NCI-H2029 treated with DMSO at 0.1 percent for 48 hours (cell line): ENCODE data around the gene SYCP2L.
"Not testable (repeated sequence)": the region's sequence is repeated elsewhere in the genome, so short reads cannot be mapped to it uniquely, and the experiment has no call there.

Experiments
- DNase-seq: peaks from one replicate; lab custom pipeline; 2025; lab: John Stamatoyannopoulos, UW

The SYCP2L gene

DNA sequence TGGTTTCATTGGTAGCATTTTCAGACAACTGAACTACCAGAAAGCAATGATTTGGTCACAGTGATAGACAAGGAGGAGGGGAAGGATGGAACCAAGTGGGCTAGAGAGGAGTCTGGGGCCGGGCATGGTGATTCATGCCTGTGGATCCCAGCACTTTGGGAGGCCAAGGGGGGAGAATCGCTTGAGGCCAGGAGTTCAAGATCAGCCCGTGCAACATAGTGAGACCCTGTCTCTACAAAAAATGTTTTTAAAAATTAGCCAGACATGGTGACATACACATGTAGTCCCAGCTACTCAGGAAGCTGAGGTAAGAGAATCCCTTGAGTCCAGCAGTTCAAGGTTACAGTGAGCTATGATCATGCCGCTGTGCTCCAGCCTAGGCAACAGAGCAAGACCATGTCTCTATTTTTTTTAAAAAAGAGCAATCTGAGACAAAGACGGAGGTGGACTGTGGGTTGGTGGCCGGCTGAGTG is 70.6 kb downstream of the SYCP2L start:
- no peak for DNase-seq

- no peak for DNase-seq
These were observed 73.3 kb downstream of the SYCP2L start for GRCh38 chr6:10960171-10960570.

- no peak for DNase-seq
These were observed 75.0 kb downstream of the SYCP2L start for GRCh38 chr6:10961837-10962236.

GRCh38 chr6:10962673-10963072 is 75.8 kb downstream of the SYCP2L start:
- DNase-seq: no peak

DNA sequence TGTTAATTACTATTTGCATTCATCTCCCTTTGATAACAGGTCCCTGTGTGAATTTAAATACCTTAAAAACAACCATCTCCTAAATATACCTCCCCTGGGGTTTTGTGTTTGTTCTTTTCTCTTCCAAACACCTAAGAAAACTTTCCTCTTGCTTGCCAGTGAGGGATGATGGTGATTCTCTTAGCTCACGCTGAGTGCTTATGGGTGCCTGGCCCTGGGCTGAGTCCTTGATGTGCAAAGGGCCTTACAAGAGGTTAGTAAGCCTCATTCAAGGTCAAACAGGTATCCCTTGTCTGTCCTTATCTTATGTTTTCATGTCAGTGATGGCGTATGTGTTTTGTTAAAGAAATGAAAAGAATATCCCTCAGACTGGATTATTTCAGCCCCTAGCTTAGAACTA is 76.3 kb downstream of the SYCP2L start:
- DNase-seq: no peak

GRCh38 chr6:10964684-10965083 is 77.8 kb downstream of the SYCP2L start:
- no peak for DNase-seq

DNA sequence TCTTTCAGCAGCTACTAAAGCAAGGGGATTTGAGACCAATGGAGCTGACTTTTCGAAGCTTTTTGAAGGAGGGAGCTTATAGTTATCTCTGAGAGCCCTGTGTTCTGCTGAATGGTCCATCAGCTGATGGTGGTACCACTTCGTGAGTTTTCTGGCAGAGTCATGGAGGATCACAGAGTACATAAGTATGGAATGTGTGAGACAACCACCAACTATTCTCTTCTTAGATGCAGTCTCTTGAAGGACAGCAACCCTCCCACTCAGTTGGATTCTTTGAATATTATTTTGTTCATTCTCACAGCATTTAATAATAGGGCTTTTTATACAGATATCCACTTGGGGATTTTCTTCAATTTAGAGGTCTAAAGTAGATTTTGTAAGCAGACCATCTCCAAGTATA is 81.9 kb downstream of the SYCP2L start:
- no peak for DNase-seq

- DNase-seq: no peak
These were observed 83.9 kb downstream of the SYCP2L start for GRCh38 chr6:10970731-10971130.

DNA sequence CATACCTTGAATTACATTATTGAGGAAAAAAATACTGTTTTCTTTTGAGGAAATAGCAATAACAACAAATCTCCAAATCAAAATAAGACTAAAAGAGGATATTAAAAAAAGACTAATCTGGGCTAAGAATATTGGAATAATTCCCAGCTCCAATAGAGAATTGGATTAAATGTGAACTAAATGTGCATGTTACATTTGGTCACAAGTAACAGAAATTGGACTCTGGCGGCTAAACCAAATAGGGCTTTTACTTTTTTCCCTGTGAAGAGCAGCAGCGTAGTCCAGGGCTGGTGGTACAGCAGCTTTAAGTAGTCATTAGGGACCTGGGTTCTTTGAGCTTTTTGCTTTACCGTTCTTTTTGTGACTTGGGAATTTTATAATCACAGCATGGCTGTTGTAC is 85.3 kb downstream of the SYCP2L start:
- DNase-seq: no peak

DNA sequence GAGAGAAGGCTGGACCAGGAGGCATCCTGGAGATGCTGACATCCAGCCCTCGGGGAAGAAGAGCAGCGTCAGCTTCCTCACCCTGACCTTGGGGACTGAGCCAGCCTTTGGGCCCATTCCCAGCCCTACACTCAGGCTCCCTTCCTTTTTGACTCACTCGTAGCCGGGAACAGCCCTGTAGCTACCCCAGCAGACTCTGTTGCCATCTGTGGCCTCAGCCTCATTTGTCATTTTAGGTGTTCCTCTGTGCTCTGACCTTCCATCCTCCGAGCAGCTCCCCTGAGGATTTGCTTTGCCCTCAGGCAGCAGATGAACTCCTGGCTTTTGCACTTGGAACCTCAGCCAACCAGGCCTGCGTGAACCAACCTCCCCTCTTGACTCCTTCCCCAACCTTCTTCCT is 89.7 kb downstream of the SYCP2L start:
- no peak for DNase-seq

DNA sequence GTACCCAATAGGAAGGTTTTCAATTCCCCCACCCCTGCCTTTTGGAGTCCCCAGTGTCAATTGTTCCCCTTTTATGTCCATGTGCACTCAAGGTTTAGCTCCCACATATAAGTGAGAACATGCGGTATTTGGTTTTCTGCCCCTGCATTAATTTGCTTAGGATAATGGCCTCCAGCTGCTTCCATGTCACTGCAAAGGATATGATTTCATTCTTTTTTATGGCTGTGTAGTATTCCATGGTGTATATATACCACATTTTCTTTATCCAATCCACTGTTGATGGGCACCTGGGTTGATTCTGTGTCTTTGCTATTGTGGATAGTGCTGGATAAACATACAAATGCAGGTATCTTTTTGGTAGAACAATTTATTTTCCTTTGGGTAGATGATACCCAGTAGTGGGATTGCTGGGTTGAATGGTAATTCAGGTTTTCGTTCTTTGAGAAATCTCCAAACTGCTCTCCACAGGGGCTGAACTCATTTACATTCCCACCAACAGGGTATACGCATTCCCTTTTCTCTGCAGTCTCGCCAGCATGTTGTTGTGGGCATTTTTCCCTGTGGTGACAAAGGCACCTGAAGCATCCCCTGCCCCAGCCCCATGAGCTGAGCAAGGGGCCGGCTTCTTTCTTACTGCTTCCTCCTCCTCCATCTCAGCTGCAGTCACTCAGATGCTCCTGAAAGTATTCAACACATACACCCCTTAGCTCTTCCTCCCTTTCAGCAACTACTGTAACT is 90.5 kb downstream of the SYCP2L start:
- DNase-seq: no peak

DNA sequence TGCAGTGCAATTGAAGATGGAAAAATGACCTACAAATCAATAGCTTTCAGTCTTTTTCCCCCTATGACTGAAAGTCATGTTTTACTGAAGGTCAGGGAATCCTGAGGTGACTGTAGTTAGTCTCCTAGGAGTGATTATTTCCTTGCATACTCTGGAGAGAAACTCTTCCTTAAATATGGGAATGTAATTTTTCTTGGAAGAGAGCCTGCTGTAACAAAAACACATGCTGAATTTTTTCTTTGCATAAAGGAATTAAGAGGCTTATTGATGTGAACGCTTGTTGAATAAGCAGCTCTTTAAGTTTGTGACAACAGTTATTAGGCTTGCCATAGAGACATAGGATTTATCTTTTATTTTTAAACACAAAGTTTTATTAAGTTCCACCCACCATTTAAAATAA is 92.8 kb downstream of the SYCP2L start:
- DNase-seq: no peak

GRCh38 chr6:10981409-10981808 is 94.6 kb downstream of the SYCP2L start:
- DNase-seq: no peak

DNA sequence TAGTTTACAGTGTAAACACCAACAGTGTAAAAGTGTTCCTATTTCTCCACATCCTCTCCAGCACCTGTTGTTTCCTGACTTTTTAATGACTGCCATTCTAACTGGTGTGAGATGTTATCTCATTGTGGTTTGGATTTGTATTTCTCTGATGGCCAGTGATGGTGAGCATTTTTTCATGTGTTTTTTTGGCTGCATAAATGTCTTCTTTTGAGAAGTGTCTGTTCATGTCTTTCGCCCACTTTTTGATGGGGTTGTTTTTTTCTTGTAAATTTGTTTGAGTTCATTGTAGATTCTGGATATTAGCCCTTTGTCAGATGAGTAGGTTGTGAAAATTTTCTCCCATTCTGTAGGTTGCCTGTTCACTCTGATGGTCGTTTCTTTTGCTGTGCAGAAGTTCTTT is 98.1 kb downstream of the SYCP2L start:
- not testable (repeated sequence) for DNase-seq

DNA sequence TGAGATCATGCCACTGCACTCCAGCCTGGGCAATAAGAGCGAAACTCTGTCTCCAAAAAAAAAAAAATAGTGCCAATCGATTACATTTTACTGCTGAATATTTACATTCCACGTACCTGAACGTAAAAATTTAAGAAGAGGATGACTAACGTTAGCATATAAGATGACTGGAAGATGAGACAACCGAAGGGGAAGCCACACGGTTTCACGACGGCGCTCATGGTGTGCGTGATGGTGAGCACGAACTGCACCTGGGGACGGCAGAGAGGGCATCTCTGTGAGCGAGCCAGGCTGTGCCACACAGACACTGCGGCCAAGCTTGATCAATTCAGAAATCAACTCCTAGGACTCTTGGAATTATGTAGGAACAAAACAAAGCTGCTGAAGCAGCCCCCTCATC is 102.7 kb downstream of the SYCP2L start:
- no peak for DNase-seq

- DNase-seq: no peak
These were observed 104.3 kb downstream of the SYCP2L start for GRCh38 chr6:10991115-10991514.

DNA sequence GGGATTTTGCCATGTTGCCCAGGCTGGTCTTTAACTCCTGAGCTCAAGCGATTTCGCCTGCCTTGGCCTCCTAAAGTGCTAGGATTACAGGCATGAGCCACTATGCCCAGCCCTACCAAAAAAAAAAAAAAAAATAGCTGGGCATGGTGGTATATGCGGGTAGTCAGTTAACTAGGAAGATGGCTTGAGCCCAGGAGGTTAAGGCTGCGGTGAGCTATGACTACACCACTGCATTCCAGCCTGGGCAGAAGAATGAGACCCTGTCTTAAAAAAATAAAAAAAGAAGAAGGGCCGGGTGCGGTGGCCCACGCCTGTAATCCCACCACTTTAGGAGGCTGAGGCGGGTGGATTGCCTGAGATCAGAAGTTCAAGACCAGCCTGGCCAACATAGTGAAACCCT is 107.0 kb downstream of the SYCP2L start:
- DNase-seq: no peak

GRCh38 chr6:10995114-10995707 is 108.4 kb downstream of the SYCP2L start:
- no peak for DNase-seq

GRCh38 chr6:10999994-11000393 is 113.1 kb downstream of the SYCP2L start:
- no peak for DNase-seq

DNA sequence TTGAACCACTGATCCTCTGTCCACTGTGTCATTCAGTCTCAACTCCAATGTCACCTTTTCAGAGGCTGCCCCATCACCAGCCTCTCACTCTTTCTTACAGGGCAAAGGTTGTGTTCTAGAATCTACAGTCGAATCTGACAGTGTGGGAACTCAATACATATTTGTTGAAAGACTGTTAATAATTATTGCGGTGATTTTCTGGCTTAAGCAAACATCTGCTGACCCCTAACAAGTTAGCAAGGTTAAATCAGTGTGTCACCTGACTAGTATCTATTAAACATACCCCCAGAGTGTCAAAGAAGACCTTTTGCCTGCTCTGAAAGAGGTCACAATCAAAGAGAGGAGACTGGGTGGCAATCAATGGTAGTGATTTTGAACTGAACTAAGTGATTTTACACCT is 115.3 kb downstream of the SYCP2L start:
- no peak for DNase-seq

GRCh38 chr6:11003297-11003696 is 116.4 kb downstream of the SYCP2L start:
- DNase-seq: not testable (repeated sequence)

GRCh38 chr6:11006061-11006460 is 119.2 kb downstream of the SYCP2L start:
- DNase-seq: no peak

GRCh38 chr6:11007715-11008608 is 121.1 kb downstream of the SYCP2L start:
- no peak for DNase-seq
